GM12801 (cell line): Measurements from ENCODE around the gene ZRANB3.

Experiments
- TF ChIP-seq, protein P1 (sequence below): IDR thresholded peaks from one replicate; pipeline ENCODE4 v1.5.1; 2011; ENCODE audit warnings: control low read depth; ENCODE audit not compliant: insufficient read length; ENCODE audit errors: extremely low read depth

Gene ZRANB3

DNA sequence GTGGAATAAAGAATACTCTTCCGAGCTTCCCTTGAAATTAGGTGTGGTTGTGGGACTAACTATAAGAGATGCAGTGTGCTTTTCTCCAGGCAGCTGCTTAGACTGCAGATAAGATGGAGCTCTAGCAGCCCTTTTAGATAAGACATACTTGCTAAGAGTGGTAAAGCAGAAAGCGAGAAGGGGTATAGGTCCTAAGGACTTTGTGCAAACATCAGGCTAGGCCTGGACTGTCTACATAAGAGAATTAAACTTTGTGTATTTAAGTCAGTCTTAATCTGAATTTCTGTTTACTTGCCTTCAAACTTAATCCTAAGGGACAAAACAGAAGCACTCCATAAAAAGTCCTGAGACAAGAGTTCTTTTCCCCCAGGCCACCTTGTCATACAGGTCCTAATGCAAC is 260.0 kb downstream of the ZRANB3 start:
- TF ChIP-seq, protein P1, sequence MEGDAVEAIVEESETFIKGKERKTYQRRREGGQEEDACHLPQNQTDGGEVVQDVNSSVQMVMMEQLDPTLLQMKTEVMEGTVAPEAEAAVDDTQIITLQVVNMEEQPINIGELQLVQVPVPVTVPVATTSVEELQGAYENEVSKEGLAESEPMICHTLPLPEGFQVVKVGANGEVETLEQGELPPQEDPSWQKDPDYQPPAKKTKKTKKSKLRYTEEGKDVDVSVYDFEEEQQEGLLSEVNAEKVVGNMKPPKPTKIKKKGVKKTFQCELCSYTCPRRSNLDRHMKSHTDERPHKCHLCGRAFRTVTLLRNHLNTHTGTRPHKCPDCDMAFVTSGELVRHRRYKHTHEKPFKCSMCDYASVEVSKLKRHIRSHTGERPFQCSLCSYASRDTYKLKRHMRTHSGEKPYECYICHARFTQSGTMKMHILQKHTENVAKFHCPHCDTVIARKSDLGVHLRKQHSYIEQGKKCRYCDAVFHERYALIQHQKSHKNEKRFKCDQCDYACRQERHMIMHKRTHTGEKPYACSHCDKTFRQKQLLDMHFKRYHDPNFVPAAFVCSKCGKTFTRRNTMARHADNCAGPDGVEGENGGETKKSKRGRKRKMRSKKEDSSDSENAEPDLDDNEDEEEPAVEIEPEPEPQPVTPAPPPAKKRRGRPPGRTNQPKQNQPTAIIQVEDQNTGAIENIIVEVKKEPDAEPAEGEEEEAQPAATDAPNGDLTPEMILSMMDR: no peak

DNA sequence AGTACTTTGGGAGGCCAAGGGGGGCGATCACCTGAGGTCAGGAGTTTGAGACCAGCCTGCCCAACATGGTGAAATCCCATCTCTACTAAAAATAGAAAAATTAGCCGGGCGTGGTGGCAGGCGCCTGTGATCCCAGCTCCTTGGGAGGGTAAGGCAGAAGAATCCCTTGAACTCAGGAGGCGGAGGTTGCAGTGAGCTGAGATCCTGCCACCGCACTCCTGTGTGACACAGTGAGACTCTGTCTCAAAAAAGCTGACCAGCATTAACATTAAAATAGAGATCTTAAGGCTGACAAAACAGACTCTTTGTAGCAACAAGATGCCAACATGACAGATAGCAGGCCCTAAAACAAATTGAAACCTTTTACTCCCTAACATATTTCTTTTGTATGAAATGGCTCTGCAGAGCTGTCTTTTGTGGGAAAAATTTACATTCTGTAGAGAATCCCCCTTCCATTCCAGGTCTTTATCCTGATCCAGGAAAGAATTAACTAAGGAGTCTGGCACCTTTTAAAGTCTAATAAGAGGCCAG is 265.0 kb downstream of the ZRANB3 start:
- TF ChIP-seq, protein P1: no peak

DNA sequence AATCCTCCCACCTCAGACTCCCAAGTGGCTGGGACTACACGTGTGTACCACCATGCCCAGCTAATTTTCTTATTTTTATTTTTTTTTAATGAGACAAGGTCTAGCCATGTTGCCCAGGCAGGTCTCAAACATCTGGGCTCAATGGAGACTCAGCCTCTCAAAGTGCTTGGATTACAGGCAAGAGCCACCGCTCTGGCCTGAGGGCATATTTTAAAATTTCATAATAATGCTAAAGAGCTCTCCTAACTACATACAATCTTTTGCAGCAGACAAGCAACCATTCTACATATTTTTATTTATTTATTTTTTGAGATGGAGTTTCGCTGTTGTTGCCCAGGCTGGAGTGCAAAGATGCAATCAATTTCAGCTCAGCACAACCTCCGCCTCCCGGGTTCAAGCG is 271.9 kb downstream of the ZRANB3 start:
- TF ChIP-seq, protein P1: no peak

DNA sequence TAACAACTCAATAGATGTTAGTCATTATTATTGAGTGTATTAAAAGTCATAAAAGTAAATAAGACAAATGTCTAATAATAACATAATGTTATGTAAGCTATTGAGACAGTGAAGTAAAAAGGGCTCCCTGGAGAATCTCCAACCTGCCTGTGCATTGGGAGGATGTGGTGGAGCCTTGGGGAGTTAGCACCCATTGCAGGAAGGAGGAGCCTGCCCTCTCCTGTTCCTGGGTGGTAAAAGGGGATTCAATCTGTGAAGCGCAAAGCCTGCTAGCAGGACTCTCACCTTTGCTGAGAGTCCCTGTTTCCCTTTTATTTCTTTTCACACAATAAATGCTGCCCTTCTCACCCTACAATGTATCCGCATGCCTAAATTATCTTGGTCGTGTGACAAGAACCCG is 272.8 kb downstream of the ZRANB3 start:
- TF ChIP-seq, protein P1: no peak

DNA sequence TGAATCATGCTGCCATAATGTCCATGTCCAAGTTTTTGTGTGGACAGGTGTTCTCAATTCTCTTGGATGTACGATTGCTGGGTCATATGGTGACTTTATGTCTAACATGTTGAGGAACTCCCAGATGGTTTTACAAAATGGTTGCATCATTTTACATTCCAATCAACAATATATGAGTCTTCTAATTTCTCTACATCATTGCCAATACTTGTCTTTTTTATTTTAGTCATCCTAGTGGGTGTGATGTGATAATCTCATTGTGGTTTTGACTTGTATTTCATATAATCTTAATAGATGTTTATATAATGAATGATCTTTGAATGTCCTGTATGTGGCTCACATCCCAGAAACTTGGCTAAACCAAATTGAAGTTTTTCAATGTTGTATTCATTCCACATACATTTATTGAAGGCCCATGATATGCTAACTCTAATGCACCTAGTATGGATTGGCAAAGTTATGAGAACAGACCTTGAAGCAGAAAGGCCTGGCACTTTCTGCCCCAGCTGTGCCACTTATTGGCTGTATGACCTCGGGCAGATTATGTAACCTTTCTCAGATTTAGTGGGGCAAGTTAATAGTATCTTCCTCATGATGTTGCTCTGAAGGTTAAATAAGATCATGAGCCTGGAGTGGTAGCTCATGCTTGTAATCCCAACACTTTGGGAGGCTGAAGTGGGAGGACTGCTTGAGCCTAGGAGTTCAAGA is 273.5 kb downstream of the ZRANB3 start:
- TF ChIP-seq, protein P1: no peak

DNA sequence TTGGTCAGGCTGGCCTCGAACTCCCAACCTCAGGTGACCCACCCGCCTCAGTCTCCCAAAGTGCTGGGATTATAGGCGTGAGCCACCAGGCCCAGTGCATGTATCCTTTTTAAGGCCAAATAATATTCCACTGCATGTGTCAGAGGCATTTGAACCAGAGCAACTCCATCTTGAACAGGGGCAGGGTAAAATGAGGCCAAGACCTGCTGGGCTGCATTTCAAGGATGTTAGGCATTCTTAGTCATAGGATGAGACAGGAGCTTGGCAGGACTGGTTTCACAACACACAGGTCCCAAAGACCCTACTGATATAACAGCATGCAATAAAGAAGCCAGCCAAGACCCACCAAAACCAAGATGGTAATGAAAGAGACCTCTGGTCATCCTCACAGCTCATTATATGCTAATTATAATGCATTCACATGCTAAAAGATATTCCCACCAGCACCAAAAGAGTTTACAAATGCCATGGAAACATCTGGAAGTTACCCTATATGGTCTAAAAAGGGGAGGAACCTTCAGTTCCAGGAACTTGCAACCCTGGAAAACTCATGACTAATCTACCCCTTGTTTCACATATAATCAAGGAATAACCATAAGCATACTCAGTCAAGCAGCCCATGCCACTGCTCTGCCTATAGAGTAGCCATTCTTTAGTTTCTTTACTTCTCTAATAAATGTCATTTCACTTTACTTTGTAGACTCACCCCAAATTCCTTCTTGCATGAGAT is 274.3 kb downstream of the ZRANB3 start:
- TF ChIP-seq, protein P1: no peak

DNA sequence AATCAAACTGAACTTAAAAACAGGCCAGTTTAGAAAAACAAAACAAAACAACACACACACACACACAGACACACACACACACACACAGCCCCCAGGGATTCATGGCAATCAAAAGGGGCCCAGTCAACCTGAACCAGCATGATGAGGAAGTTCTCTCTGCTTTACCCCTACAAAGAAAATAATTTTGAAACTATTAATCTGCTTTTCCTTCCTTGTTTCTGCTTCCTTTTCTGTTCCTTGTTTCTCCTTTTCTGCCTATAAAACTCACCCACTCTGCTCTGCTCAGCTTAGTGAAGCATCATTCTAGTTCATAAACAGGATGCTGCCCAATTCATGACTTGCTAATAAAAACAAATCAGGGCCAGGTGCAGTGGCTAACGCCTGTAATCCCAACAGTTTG is 275.8 kb downstream of the ZRANB3 start:
- TF ChIP-seq, protein P1: no peak
